Measurements from ENCODE around the gene SVOP.
"Not testable (repeated sequence)": the region's sequence is repeated elsewhere in the genome, so short reads cannot be mapped to it uniquely, and the experiment has no call there.

- not testable (repeated sequence) for TF ChIP-seq POLR2A, CTCF (IDR thresholded peaks at IDR 0.05)
These were observed 7.8 kb upstream of the SVOP start for GRCh38 chr12:109028624-109029023.

Measured in testis (tissue), 2 donors.